NCI-H345 treated with DMSO at 0.1 percent for 48 hours (cell line): ENCODE results near the gene GNA15.

ENCODE experiments used
- DNase-seq: peaks from one replicate; lab custom pipeline; 2025; ENCODE audit not compliant: unreplicated experiment; lab: John Stamatoyannopoulos, UW

The GNA15 gene

GRCh38 chr19:3120611-3121276 is 15.1 kb upstream of the GNA15 start:
- no peak for DNase-seq

GRCh38 chr19:3121396-3121795 is 14.4 kb upstream of the GNA15 start:
- DNase-seq = no peak

GRCh38 chr19:3121821-3122511 is 13.9 kb upstream of the GNA15 start:
- no peak for DNase-seq

GRCh38 chr19:3122512-3122870 is 13.3 kb upstream of the GNA15 start:
- no peak for DNase-seq

- no peak for DNase-seq
These were observed 12.6 kb upstream of the GNA15 start for GRCh38 chr19:3123088-3123721.

- no peak for DNase-seq
These were observed 11.9 kb upstream of the GNA15 start for GRCh38 chr19:3123956-3124355.

GRCh38 chr19:3124630-3125029 is 11.2 kb upstream of the GNA15 start:
- no peak for DNase-seq

GRCh38 chr19:3125900-3126524 is 9.8 kb upstream of the GNA15 start:
- DNase-seq = peak; percentile 20

GRCh38 chr19:3129112-3129511 is 6.7 kb upstream of the GNA15 start:
- peak; percentile 21 for DNase-seq

- DNase-seq = no peak
These were observed 4.7 kb upstream of the GNA15 start for GRCh38 chr19:3131168-3131567.

- peak; percentile 70 for DNase-seq
These were observed 2.7 kb upstream of the GNA15 start for GRCh38 chr19:3132971-3133792.

- no peak for DNase-seq
These were observed 2.1 kb upstream of the GNA15 start for GRCh38 chr19:3133793-3134116.

GRCh38 chr19:3136684-3137055 is 837 bp downstream of the GNA15 start:
- DNase-seq = no peak

GRCh38 chr19:3137119-3137518 is 1.3 kb downstream of the GNA15 start:
- no peak for DNase-seq

- DNase-seq = no peak
These were observed 2.4 kb downstream of the GNA15 start for GRCh38 chr19:3138268-3138667.

- DNase-seq = no peak
These were observed 4.8 kb downstream of the GNA15 start for GRCh38 chr19:3140667-3141038.

- no peak for DNase-seq
These were observed 6.4 kb downstream of the GNA15 start for GRCh38 chr19:3142292-3142670.

- no peak for DNase-seq
These were observed 7.0 kb downstream of the GNA15 start for GRCh38 chr19:3142781-3143337.

- DNase-seq = no peak
These were observed 10.3 kb downstream of the GNA15 start for GRCh38 chr19:3145909-3146676.

- DNase-seq = no peak
These were observed 10.9 kb downstream of the GNA15 start for GRCh38 chr19:3146677-3147100.
